Measurements from ENCODE around the gene PARVB.

DNA sequence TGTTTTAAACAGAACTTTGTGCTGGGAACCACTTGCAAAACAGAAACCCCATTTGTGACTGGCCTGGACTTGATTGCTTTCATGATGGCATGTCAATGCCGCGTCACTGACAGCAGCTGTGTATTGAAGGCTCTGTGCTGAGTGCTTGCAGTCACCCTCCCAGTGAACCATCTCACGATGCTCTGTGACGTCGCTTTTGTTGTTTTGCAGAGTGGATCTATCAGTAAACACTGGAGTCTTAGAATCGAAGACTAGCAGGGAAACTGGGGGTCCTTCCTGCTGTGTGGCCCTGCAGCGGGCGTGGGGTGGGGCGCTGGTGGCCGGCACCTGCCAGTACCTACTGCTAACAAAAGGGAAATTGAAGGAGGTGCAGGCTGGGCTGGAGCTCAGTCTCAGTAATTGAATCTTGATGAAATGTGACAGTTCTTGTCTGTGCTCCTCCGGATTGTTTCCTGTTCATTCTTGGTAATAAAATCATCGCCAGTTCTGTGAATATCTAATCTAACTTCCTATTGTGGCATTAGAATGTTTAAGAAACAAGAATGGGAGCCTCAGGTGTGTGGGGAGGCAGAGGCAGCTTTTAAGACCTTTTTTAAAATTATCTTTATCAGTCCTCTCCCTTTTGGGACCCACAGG is 106.1 kb downstream of the PARVB start:
- TF ChIP-seq, protein P1, sequence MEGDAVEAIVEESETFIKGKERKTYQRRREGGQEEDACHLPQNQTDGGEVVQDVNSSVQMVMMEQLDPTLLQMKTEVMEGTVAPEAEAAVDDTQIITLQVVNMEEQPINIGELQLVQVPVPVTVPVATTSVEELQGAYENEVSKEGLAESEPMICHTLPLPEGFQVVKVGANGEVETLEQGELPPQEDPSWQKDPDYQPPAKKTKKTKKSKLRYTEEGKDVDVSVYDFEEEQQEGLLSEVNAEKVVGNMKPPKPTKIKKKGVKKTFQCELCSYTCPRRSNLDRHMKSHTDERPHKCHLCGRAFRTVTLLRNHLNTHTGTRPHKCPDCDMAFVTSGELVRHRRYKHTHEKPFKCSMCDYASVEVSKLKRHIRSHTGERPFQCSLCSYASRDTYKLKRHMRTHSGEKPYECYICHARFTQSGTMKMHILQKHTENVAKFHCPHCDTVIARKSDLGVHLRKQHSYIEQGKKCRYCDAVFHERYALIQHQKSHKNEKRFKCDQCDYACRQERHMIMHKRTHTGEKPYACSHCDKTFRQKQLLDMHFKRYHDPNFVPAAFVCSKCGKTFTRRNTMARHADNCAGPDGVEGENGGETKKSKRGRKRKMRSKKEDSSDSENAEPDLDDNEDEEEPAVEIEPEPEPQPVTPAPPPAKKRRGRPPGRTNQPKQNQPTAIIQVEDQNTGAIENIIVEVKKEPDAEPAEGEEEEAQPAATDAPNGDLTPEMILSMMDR (IDR thresholded peaks at IDR 0.05; ENCODE audit: poor library complexity): no peak
- TF ChIP-seq EZH2 (IDR thresholded peaks at IDR 0.05; ENCODE audit: borderline replicate concordance): no peak
